Measurements from ENCODE around the gene STARD6.
"Not testable (repeated sequence)": the region's sequence is repeated elsewhere in the genome, so short reads cannot be mapped to it uniquely, and the experiment has no call there.

Gene STARD6

GRCh38 chr18:54329787-54330186 is 27.9 kb downstream of the STARD6 start:
- H3K4me1 Mint-ChIP-seq = no peaks in the 10 kb centered on the region
- no peak for ATAC-seq (replicated peaks; ENCODE audit: extremely low read depth, poor library complexity, severe bottlenecking)
- no peak overlapping the region for H3K27ac Mint-ChIP-seq (ENCODE audit: low read depth)
- H3K4me3 Mint-ChIP-seq = no peak overlapping the region
- no peaks in the 10 kb centered on the region for H3K27me3 Mint-ChIP-seq
- no peaks in the 10 kb centered on the region for H3K36me3 Mint-ChIP-seq (ENCODE audit: insufficient read depth)
- DNase-seq (ENCODE audit: low spot score in 2 of 2) = no peak
- no peaks in the 10 kb centered on the region for H3K9me3 Mint-ChIP-seq

GRCh38 chr18:54327818-54328217 is 29.8 kb downstream of the STARD6 start:
- no peak overlapping the region for H3K27ac Mint-ChIP-seq (ENCODE audit: low read depth)
- no peaks in the 10 kb centered on the region for H3K9me3 Mint-ChIP-seq
- DNase-seq (ENCODE audit: low spot score in 2 of 2) (no peak), ATAC-seq (replicated peaks; ENCODE audit: extremely low read depth, poor library complexity, severe bottlenecking) (no peak)
- H3K4me3 Mint-ChIP-seq = no peak overlapping the region
- H3K27me3 Mint-ChIP-seq = no peaks in the 10 kb centered on the region
- H3K4me1 Mint-ChIP-seq = no peaks in the 10 kb centered on the region
- H3K36me3 Mint-ChIP-seq (ENCODE audit: insufficient read depth) = no peaks in the 10 kb centered on the region

- Mint-ChIP-seq H3K9me3 (no peaks in the 10 kb centered on the region), H3K36me3 (ENCODE audit: insufficient read depth) (no peaks in the 10 kb centered on the region), H3K27me3 (peaks cover 6% of the 10 kb centered on the region), H3K4me3 (no peak overlapping the region), H3K27ac (ENCODE audit: low read depth) (no peak overlapping the region), H3K4me1 (no peaks in the 10 kb centered on the region)
- ATAC-seq (replicated peaks; ENCODE audit: extremely low read depth, poor library complexity, severe bottlenecking) (no peak), DNase-seq (ENCODE audit: low spot score in 2 of 2) (no peak)
Observed at GRCh38 chr18:54323970-54324369, 33.7 kb downstream of the STARD6 start.

- Mint-ChIP-seq H3K36me3 (ENCODE audit: insufficient read depth) (no peaks in the 10 kb centered on the region), H3K4me1 (no peaks in the 10 kb centered on the region), H3K9me3 (no peaks in the 10 kb centered on the region), H3K27ac (ENCODE audit: low read depth) (no peak overlapping the region), H3K27me3 (peaks cover 10% of the 10 kb centered on the region), H3K4me3 (no peak overlapping the region)
- no peak for DNase-seq (ENCODE audit: low spot score in 2 of 2)
- no peak for ATAC-seq (replicated peaks; ENCODE audit: extremely low read depth, poor library complexity, severe bottlenecking)
Observed at GRCh38 chr18:54323561-54323960, 34.1 kb downstream of the STARD6 start.

- H3K27me3 Mint-ChIP-seq = peaks cover 33% of the 10 kb centered on the region
- ATAC-seq (replicated peaks; ENCODE audit: extremely low read depth, poor library complexity, severe bottlenecking) = no peak
- no peak overlapping the region for H3K4me3 Mint-ChIP-seq
- H3K27ac Mint-ChIP-seq (ENCODE audit: low read depth) = no peak overlapping the region
- DNase-seq (ENCODE audit: low spot score in 2 of 2) = no peak
- H3K36me3 Mint-ChIP-seq (ENCODE audit: insufficient read depth) = no peaks in the 10 kb centered on the region
- no peaks in the 10 kb centered on the region for H3K4me1 Mint-ChIP-seq
- no peaks in the 10 kb centered on the region for H3K9me3 Mint-ChIP-seq
Observed at GRCh38 chr18:54316071-54316820, 41.4 kb downstream of the STARD6 start.

GRCh38 chr18:54309564-54309963 is 48.1 kb downstream of the STARD6 start:
- H3K27ac Mint-ChIP-seq (ENCODE audit: low read depth); H3K4me3 Mint-ChIP-seq; ATAC-seq (replicated peaks; ENCODE audit: extremely low read depth, poor library complexity, severe bottlenecking); DNase-seq (ENCODE audit: low spot score in 2 of 2); H3K4me1 Mint-ChIP-seq; H3K36me3 Mint-ChIP-seq (ENCODE audit: insufficient read depth); H3K9me3 Mint-ChIP-seq: not testable (repeated sequence)
- peaks cover 14% of the 10 kb centered on the region for H3K27me3 Mint-ChIP-seq

GRCh38 chr18:54303408-54303807 is 54.2 kb downstream of the STARD6 start:
- no peaks in the 10 kb centered on the region for H3K36me3 Mint-ChIP-seq (ENCODE audit: insufficient read depth)
- H3K27me3 Mint-ChIP-seq = no peaks in the 10 kb centered on the region
- DNase-seq (ENCODE audit: low spot score in 2 of 2) (no peak), ATAC-seq (replicated peaks; ENCODE audit: extremely low read depth, poor library complexity, severe bottlenecking) (no peak)
- H3K9me3 Mint-ChIP-seq = peaks cover 6% of the 10 kb centered on the region
- no peak overlapping the region for H3K4me3 Mint-ChIP-seq
- no peaks in the 10 kb centered on the region for H3K4me1 Mint-ChIP-seq
- no peak overlapping the region for H3K27ac Mint-ChIP-seq (ENCODE audit: low read depth)

- H3K27ac Mint-ChIP-seq (ENCODE audit: low read depth); ATAC-seq (replicated peaks; ENCODE audit: extremely low read depth, poor library complexity, severe bottlenecking): not testable (repeated sequence)
Observed at GRCh38 chr18:54298991-54299390, 58.7 kb downstream of the STARD6 start.

GRCh38 chr18:54296062-54296461 is 61.6 kb downstream of the STARD6 start:
- DNase-seq (ENCODE audit: low spot score in 2 of 2) (no peak), ATAC-seq (replicated peaks; ENCODE audit: extremely low read depth, poor library complexity, severe bottlenecking) (no peak)
- Mint-ChIP-seq H3K4me1 (no peaks in the 10 kb centered on the region), H3K4me3 (no peak overlapping the region), H3K27ac (ENCODE audit: low read depth) (no peak overlapping the region), H3K36me3 (ENCODE audit: insufficient read depth) (peaks cover 4% of the 10 kb centered on the region), H3K9me3 (peaks cover 6% of the 10 kb centered on the region), H3K27me3 (no peaks in the 10 kb centered on the region)

More at GRCh38 chr18:54298991-54299390, 58.7 kb downstream of the STARD6 start:
- not testable (repeated sequence) for H3K4me1 Mint-ChIP-seq; DNase-seq (ENCODE audit: low spot score in 2 of 2); H3K27me3 Mint-ChIP-seq; H3K9me3 Mint-ChIP-seq; H3K36me3 Mint-ChIP-seq (ENCODE audit: insufficient read depth); H3K4me3 Mint-ChIP-seq

GRCh38 chr18:54294274-54294673 is 63.4 kb downstream of the STARD6 start:
- Mint-ChIP-seq H3K4me3 (no peak overlapping the region), H3K27me3 (no peaks in the 10 kb centered on the region), H3K36me3 (ENCODE audit: insufficient read depth) (peaks cover 5% of the 10 kb centered on the region), H3K27ac (ENCODE audit: low read depth) (no peak overlapping the region), H3K9me3 (peaks cover 1% of the 10 kb centered on the region), H3K4me1 (no peaks in the 10 kb centered on the region)
- ATAC-seq (replicated peaks; ENCODE audit: extremely low read depth, poor library complexity, severe bottlenecking) (no peak), DNase-seq (ENCODE audit: low spot score in 2 of 2) (no peak)

GRCh38 chr18:54284981-54285785 is 72.5 kb downstream of the STARD6 start:
- ATAC-seq (replicated peaks; ENCODE audit: extremely low read depth, poor library complexity, severe bottlenecking) (peak; percentile 87), DNase-seq (ENCODE audit: low spot score in 2 of 2) (no peak)
- Mint-ChIP-seq H3K27ac (ENCODE audit: low read depth) (peak overlapping the region; percentile 8), H3K4me1 (peaks cover 13% of the 10 kb centered on the region), H3K4me3 (no peak overlapping the region), H3K27me3 (no peaks in the 10 kb centered on the region), H3K9me3 (no peaks in the 10 kb centered on the region), H3K36me3 (ENCODE audit: insufficient read depth) (peaks cover 24% of the 10 kb centered on the region)

GRCh38 chr18:54284535-54284934 is 73.1 kb downstream of the STARD6 start:
- Mint-ChIP-seq H3K27ac (ENCODE audit: low read depth) (peak overlapping the region; percentile 8), H3K27me3 (no peaks in the 10 kb centered on the region), H3K36me3 (ENCODE audit: insufficient read depth) (peaks cover 26% of the 10 kb centered on the region), H3K4me1 (peaks cover 13% of the 10 kb centered on the region), H3K9me3 (no peaks in the 10 kb centered on the region), H3K4me3 (no peak overlapping the region)
- no peak for DNase-seq (ENCODE audit: low spot score in 2 of 2)
- ATAC-seq (replicated peaks; ENCODE audit: extremely low read depth, poor library complexity, severe bottlenecking) = no peak

- no peak for ATAC-seq (replicated peaks; ENCODE audit: extremely low read depth, poor library complexity, severe bottlenecking)
- H3K4me1 Mint-ChIP-seq = peaks cover 16% of the 10 kb centered on the region
- H3K36me3 Mint-ChIP-seq (ENCODE audit: insufficient read depth) = peaks cover 24% of the 10 kb centered on the region
- no peaks in the 10 kb centered on the region for H3K27me3 Mint-ChIP-seq
- H3K27ac Mint-ChIP-seq (ENCODE audit: low read depth) = peak overlapping the region; percentile 65
- DNase-seq (ENCODE audit: low spot score in 2 of 2) = no peak
- no peak overlapping the region for H3K4me3 Mint-ChIP-seq
- no peaks in the 10 kb centered on the region for H3K9me3 Mint-ChIP-seq
Observed at GRCh38 chr18:54280220-54280569, 77.5 kb downstream of the STARD6 start.

All from central memory CD8-positive, alpha-beta T cell (primary cell).